Daoy (cell line): ENCODE measurements around the gene NCKAP5. TPM values are rescaled to one million over a fixed set of nuclear protein-coding genes. Genes with fewer than 3 reads are reported as not detected.

Experiments
- DNase-seq: peaks from one replicate; pipeline ENCODE4 v3.0.0-alpha.2; 2015; ENCODE audit warnings: low read depth
- total RNA-seq: library from RNA; depleted of rRNA; stranded (reverse); fragments of >200 nt; shearing (Covaris generic); gene quantifications from 2 replicates; pipeline ENCODE4 v1.2.3, GENCODE V29; 2014

Gene NCKAP5
- total RNA-seq, 1 experiment from 2014 or later = 8.4 TPM

GRCh38 chr2:132668189-132668823 is 900.0 kb downstream of the NCKAP5 start:
- peak; percentile 52 for DNase-seq

- DNase-seq = no peak
These were observed 900.6 kb downstream of the NCKAP5 start for GRCh38 chr2:132667706-132668105.

- no peak for DNase-seq
These were observed 902.7 kb downstream of the NCKAP5 start for GRCh38 chr2:132665401-132666140.

- DNase-seq = no peak
These were observed 904.2 kb downstream of the NCKAP5 start for GRCh38 chr2:132664096-132664495.

- DNase-seq = no peak
These were observed 905.5 kb downstream of the NCKAP5 start for GRCh38 chr2:132662732-132663131.

- no peak for DNase-seq
These were observed 908.9 kb downstream of the NCKAP5 start for GRCh38 chr2:132659331-132659730.

- no peak for DNase-seq
These were observed 911.8 kb downstream of the NCKAP5 start for GRCh38 chr2:132656266-132656975.

- no peak for DNase-seq
These were observed 913.3 kb downstream of the NCKAP5 start for GRCh38 chr2:132654968-132655367.

GRCh38 chr2:132654335-132654734 is 913.9 kb downstream of the NCKAP5 start:
- DNase-seq = no peak

- no peak for DNase-seq
These were observed 915.8 kb downstream of the NCKAP5 start for GRCh38 chr2:132652474-132652873.

- peak; percentile 16 for DNase-seq
These were observed 916.9 kb downstream of the NCKAP5 start for GRCh38 chr2:132651115-132652045.

GRCh38 chr2:132646540-132647108 is 921.6 kb downstream of the NCKAP5 start:
- no peak for DNase-seq

GRCh38 chr2:132645722-132646539 is 922.3 kb downstream of the NCKAP5 start:
- DNase-seq = no peak

- no peak for DNase-seq
These were observed 923.1 kb downstream of the NCKAP5 start for GRCh38 chr2:132645176-132645575.

GRCh38 chr2:132642415-132642814 is 925.8 kb downstream of the NCKAP5 start:
- no peak for DNase-seq

GRCh38 chr2:132641819-132642218 is 926.4 kb downstream of the NCKAP5 start:
- no peak for DNase-seq

GRCh38 chr2:132640116-132640515 is 928.1 kb downstream of the NCKAP5 start:
- DNase-seq = no peak

GRCh38 chr2:132638313-132639040 is 929.8 kb downstream of the NCKAP5 start:
- no peak for DNase-seq

- no peak for DNase-seq
These were observed 931.9 kb downstream of the NCKAP5 start for GRCh38 chr2:132636346-132636745.

GRCh38 chr2:132633635-132634034 is 934.6 kb downstream of the NCKAP5 start:
- DNase-seq = no peak
